DOHH2 (cell line): ENCODE measurements around the gene STIP1.

ENCODE experiments used
- H3F3A ChIP-seq: fragments of 200-600 bp; sonication (generic), shearing (Covaris generic); 2 replicates; pipeline ENCODE4 v1.6.0; 2016; ENCODE audit warnings: antibody characterized with exemption, mild to moderate bottlenecking; ENCODE audit not compliant: control insufficient read depth, insufficient read depth
- H3K27ac ChIP-seq: fragments of 200-600 bp; sonication (generic); 2 replicates; pipeline ENCODE4 v1.5.1; 2014; ENCODE audit warnings: low read depth, mild to moderate bottlenecking, low read length, moderate library complexity
- H3K27me3 ChIP-seq: fragments of 200-600 bp; sonication (generic); 2 replicates; pipeline ENCODE4 v1.6.1; 2014; ENCODE audit warnings: mild to moderate bottlenecking, low read length, mixed read lengths; ENCODE audit not compliant: control insufficient read depth
- H3K36me3 ChIP-seq: fragments of 200-600 bp; sonication (generic); 2 replicates; pipeline ENCODE4 v1.6.1; 2014; ENCODE audit warnings: mild to moderate bottlenecking, low read length, moderate library complexity, mixed read lengths; ENCODE audit not compliant: control insufficient read depth
- H3K4me1 ChIP-seq: fragments of 200-600 bp; sonication (generic); 2 replicates; pipeline ENCODE4 v1.6.1; 2014; ENCODE audit warnings: mild to moderate bottlenecking, low read length, mixed read lengths; ENCODE audit not compliant: control insufficient read depth
- H3K4me2 ChIP-seq: fragments of 200-600 bp; sonication (generic); 2 replicates; pipeline ENCODE4 v1.6.0; 2014; ENCODE audit warnings: mild to moderate bottlenecking, low read length, moderate library complexity
- H3K4me3 ChIP-seq: fragments of 200-600 bp; sonication (generic); 2 replicates; pipeline ENCODE4 v1.5.1; 2014; ENCODE audit warnings: mild to moderate bottlenecking, low read length, mixed read lengths
- H3K79me2 ChIP-seq: fragments of 200-600 bp; sonication (generic); 2 replicates; pipeline ENCODE4 v1.6.1; 2014; ENCODE audit warnings: mild to moderate bottlenecking, low read length, mixed read lengths; ENCODE audit not compliant: control insufficient read depth
- H3K9me2 ChIP-seq: fragments of 200-600 bp; sonication (generic); replicated peaks from 2 replicates; pipeline ENCODE4 v1.6.1; 2014; ENCODE audit warnings: mild to moderate bottlenecking, low read length, mixed read lengths; ENCODE audit not compliant: control insufficient read depth
- H3K9me3 ChIP-seq: fragments of 200-600 bp; sonication (generic); 2 replicates; pipeline ENCODE4 v1.6.1; 2014; ENCODE audit warnings: antibody characterized with exemption, low read length, mixed read lengths; ENCODE audit not compliant: control insufficient read depth, insufficient read depth
- H4K20me1 ChIP-seq: fragments of 200-600 bp; sonication (generic); 2 replicates; pipeline ENCODE4 v1.6.0; 2014; ENCODE audit warnings: low read depth, mild to moderate bottlenecking, antibody characterized with exemption, low read length, moderate library complexity; ENCODE audit not compliant: control insufficient read depth, insufficient read depth
- CTCF ChIP-seq: fragments of 200-600 bp; sonication (generic); IDR thresholded peaks from one replicate; pipeline ENCODE4 v1.5.1; 2014; ENCODE audit warnings: antibody characterized with exemption, mild to moderate bottlenecking, low read depth, low read length; ENCODE audit not compliant: poor library complexity, severe bottlenecking
- EZH2phosphoT487 ChIP-seq: fragments of 200-600 bp; sonication (generic); IDR thresholded peaks from 2 replicates; pipeline ENCODE4 v1.6.1; 2017; ENCODE audit warnings: borderline replicate concordance, mild to moderate bottlenecking, antibody characterized with exemption, low read length, moderate library complexity, mixed read lengths

STIP1 gene

GRCh38 chr11:64185693-64186491 is at the start of gene STIP1:
STIP1 (plus strand) TSS chr11:64186171; CDS start chr11:64186262, 91 bp downstream.
- TF ChIP-seq EZH2phosphoT487, result no peak
- peak; percentile 35 for TF ChIP-seq CTCF

DNA sequence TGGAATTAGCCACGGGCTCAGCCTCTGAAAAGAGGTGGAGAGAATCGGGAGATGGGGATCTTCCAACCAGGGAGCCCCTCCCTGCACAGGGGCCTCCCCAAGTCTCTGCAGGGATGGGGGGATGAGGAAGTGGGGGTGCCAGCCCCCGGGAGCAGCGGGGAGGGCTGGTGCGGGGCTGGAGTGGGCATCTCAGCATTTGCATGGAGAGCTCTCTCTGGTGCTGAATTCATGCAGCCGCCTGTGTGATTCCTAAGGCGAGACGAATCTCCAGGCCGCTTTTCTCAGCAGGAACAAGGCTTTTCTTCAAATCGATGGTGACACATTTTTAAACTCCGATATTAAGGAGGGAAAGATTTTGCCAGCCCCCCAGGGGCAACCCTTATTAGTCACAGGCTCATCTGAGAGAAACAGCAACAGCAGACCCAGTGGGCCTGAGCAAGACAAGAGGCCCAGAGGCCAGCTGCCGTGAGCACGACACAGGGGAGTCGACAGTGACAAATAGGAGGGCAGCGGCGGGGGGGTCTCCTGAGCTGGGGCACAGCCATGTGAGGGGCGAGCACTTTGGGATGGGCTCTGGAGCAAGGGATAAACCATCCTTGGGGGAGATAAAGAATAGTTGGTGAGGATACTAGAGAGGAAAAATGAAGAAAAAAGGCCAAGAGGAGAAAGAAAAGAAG is 49.1 kb upstream of the STIP1 start:
- no peaks in the 10 kb centered on the region for H3K9me2 ChIP-seq
- no peak overlapping the region for H3K4me2 ChIP-seq
- no peaks in the 10 kb centered on the region for H3K79me2 ChIP-seq
- no peaks in the 10 kb centered on the region for H3F3A ChIP-seq
- no peaks in the 10 kb centered on the region for H3K4me1 ChIP-seq
- TF ChIP-seq CTCF (no peak), EZH2phosphoT487 (no peak)
- no peaks in the 10 kb centered on the region for H3K27me3 ChIP-seq
- H3K4me3 ChIP-seq, result no peak overlapping the region
- no peaks in the 10 kb centered on the region for H3K9me3 ChIP-seq
- H3K27ac ChIP-seq, result no peak overlapping the region
- no peaks in the 10 kb centered on the region for H3K36me3 ChIP-seq
- no peaks in the 10 kb centered on the region for H4K20me1 ChIP-seq

More at GRCh38 chr11:64185693-64186491, at the start of gene STIP1:
- peaks cover 43% of the 10 kb centered on the region for H3K79me2 ChIP-seq
- peak within 1 kb of the TSS; percentile 89 for H3K4me2 ChIP-seq
- H3F3A ChIP-seq, result no peaks in the 10 kb centered on the region; the same call in 1 of the 2 replicates
- peaks cover 35% of the 10 kb centered on the region for H3K4me1 ChIP-seq
- peaks cover 18% of the 10 kb centered on the region; the same call in 1 of the 2 replicates for H4K20me1 ChIP-seq
- no peaks in the 10 kb centered on the region for H3K9me2 ChIP-seq
- peak within 1 kb of the TSS; percentile 49 for H3K27ac ChIP-seq
- H3K9me3 ChIP-seq, result no peaks in the 10 kb centered on the region
- peak within 1 kb of the TSS; percentile 95 for H3K4me3 ChIP-seq
- no peaks in the 10 kb centered on the region for H3K27me3 ChIP-seq
- peaks cover 22% of the 10 kb centered on the region for H3K36me3 ChIP-seq

DNA sequence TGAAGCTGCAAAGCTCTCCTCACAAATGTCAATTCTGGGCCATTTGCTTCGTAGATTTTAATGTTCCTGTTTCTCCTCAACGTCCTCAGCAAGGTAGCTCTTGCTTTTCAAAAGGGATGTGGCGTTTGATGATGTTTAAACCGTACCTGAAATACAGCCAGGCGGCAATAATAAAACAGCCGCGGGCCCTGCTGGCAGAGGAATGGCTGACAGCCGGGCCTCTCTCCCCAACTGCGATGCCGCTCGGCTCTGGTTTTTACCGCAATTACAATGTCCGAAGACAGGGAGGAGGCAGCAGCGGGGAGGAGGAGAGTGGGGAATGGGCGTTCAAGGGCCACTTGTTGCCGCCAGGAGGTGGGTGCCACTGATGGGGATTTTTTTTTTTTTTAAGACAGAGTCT is 47.6 kb upstream of the STIP1 start:
- no peak overlapping the region for H3K27ac ChIP-seq
- H3K4me3 ChIP-seq, result no peak overlapping the region
- H3F3A ChIP-seq, result no peaks in the 10 kb centered on the region
- H3K9me2 ChIP-seq, result no peaks in the 10 kb centered on the region
- no peak overlapping the region for H3K4me2 ChIP-seq
- H3K4me1 ChIP-seq, result no peaks in the 10 kb centered on the region
- H4K20me1 ChIP-seq, result no peaks in the 10 kb centered on the region
- H3K79me2 ChIP-seq, result no peaks in the 10 kb centered on the region
- no peaks in the 10 kb centered on the region for H3K27me3 ChIP-seq
- TF ChIP-seq CTCF (no peak), EZH2phosphoT487 (no peak)
- no peaks in the 10 kb centered on the region for H3K9me3 ChIP-seq
- no peaks in the 10 kb centered on the region for H3K36me3 ChIP-seq
